A549 (cell line): ENCODE data around the gene CMIP. TPM values are rescaled to one million over a fixed set of nuclear protein-coding genes. Genes with fewer than 3 reads are reported as not detected.

Experiments
- CBX2 ChIP-seq: fragments of 200-600 bp; sonication (generic); IDR thresholded peaks from 2 replicates; pipeline ENCODE4 v1.6.1; 2016; ENCODE audit warnings: low read depth, mild to moderate bottlenecking, borderline replicate concordance
- CBX8 ChIP-seq: fragments of 200-600 bp; sonication (generic); IDR thresholded peaks from 2 replicates; pipeline ENCODE4 v1.6.1; 2016
- CEBPB ChIP-seq, 2 experiments: fragments of >200 bp in 1 of 2; sonication (Bioruptor Twin) in 1 of 2; formaldehyde crosslinking in 1 of 2; IDR thresholded peaks; 2 replicates each; pipeline ENCODE4 v1.6.1; 2012 to 2016
- CHD2 ChIP-seq: fragments of 150-350 bp; IDR thresholded peaks from 2 replicates; pipeline ENCODE4 v1.6.1; 2014; ENCODE audit warnings: low read length; ENCODE audit not compliant: partially characterized antibody
- CHD4 ChIP-seq: fragments of 200-600 bp; sonication (generic); IDR thresholded peaks from 2 replicates; pipeline ENCODE4 v1.6.1; 2016; ENCODE audit warnings: antibody characterized with exemption, mild to moderate bottlenecking, borderline replicate concordance
- EHF ChIP-seq: fragments of 250-450 bp; sonication (Bioruptor Pico); IDR thresholded peaks from 2 replicates; pipeline ENCODE4 v1.5.0; 2020; ENCODE audit warnings: mild to moderate bottlenecking
- EP300 ChIP-seq, 2 experiments: fragments of >200 bp; sonication (Bioruptor Twin); formaldehyde crosslinking; IDR thresholded peaks; 2 replicates in 1 of 2; 3 replicates in 1 of 2; pipeline ENCODE4 v1.6.1; 2016 to 2017
- ESRRA ChIP-seq: fragments of 150-350 bp; IDR thresholded peaks from 2 replicates; pipeline ENCODE4 v1.6.1; 2014; ENCODE audit warnings: mild to moderate bottlenecking, low read length, borderline replicate concordance
- FOSL2 ChIP-seq, 2 experiments: fragments of 450-650 bp in 1 of 2; fragments of >200 bp in 1 of 2; sonication (Bioruptor Twin) in 1 of 2; formaldehyde crosslinking; IDR thresholded peaks; 2 replicates each; pipeline versions ENCODE4 v1.5.0 to v1.6.1; 2016 to 2020; ENCODE audit warnings: mild to moderate bottlenecking in 1 of 2, moderate library complexity in 1 of 2
- GATA3 ChIP-seq: IDR thresholded peaks from 2 replicates; pipeline ENCODE4 v1.6.1; 2012; ENCODE audit warnings: borderline replicate concordance
- HDAC2 ChIP-seq: fragments of 200-600 bp; sonication (generic); IDR thresholded peaks from 2 replicates; pipeline ENCODE4 v1.6.1; 2016
- HOXA7 ChIP-seq: fragments of 250-450 bp; sonication (Bioruptor Pico); IDR thresholded peaks from 2 replicates; pipeline ENCODE4 v1.5.0; 2020; ENCODE audit warnings: mild to moderate bottlenecking, moderate library complexity
- HOXB13 ChIP-seq: fragments of 250-450 bp; sonication (Bioruptor Pico); IDR thresholded peaks from 2 replicates; pipeline ENCODE4 v1.5.0; 2020; ENCODE audit warnings: low read depth, mild to moderate bottlenecking, moderate library complexity
- HOXB5 ChIP-seq: fragments of 250-450 bp; sonication (Bioruptor Pico); IDR thresholded peaks from 2 replicates; pipeline ENCODE4 v1.5.0; 2020; ENCODE audit warnings: mild to moderate bottlenecking, moderate library complexity
- JUN ChIP-seq, 2 experiments: fragments of >200 bp; sonication (Bioruptor Twin); formaldehyde crosslinking; IDR thresholded peaks; 2 replicates in 1 of 2; 3 replicates in 1 of 2; pipeline ENCODE4 v1.6.1; 2016 to 2017
- JUNB ChIP-seq: fragments of >200 bp; sonication (Bioruptor Twin); formaldehyde crosslinking; IDR thresholded peaks from 2 replicates; pipeline ENCODE4 v1.6.1; 2016
- KDM5A ChIP-seq: fragments of 200-600 bp; sonication (generic); IDR thresholded peaks from 2 replicates; pipeline ENCODE4 v1.6.1; 2016; ENCODE audit warnings: antibody characterized with exemption, mild to moderate bottlenecking
- MAFK ChIP-seq: fragments of 450-650 bp; IDR thresholded peaks from 2 replicates; pipeline ENCODE4 v1.6.1; 2014; ENCODE audit not compliant: partially characterized antibody
- MAZ ChIP-seq: fragments of 150-350 bp; IDR thresholded peaks from 2 replicates; pipeline ENCODE4 v1.6.1; 2014; ENCODE audit warnings: antibody characterized with exemption, low read depth, low read length, borderline replicate concordance
- PHF8 ChIP-seq: fragments of 200-600 bp; sonication (generic); IDR thresholded peaks from 2 replicates; pipeline ENCODE4 v1.6.1; 2016; ENCODE audit warnings: low read depth, mild to moderate bottlenecking, antibody characterized with exemption, moderate library complexity, borderline replicate concordance
- POLR2A ChIP-seq: IDR thresholded peaks from 2 replicates; pipeline ENCODE4 v1.6.1; 2012; ENCODE audit warnings: mild to moderate bottlenecking, low read length
- RNF2 ChIP-seq: fragments of 200-600 bp; sonication (generic); IDR thresholded peaks from 2 replicates; pipeline ENCODE4 v1.6.1; 2016; ENCODE audit warnings: low read depth, mild to moderate bottlenecking, antibody characterized with exemption, moderate library complexity, borderline replicate concordance
- TFCP2L1 ChIP-seq: fragments of 250-450 bp; sonication (Bioruptor Pico); IDR thresholded peaks from 2 replicates; pipeline ENCODE4 v1.5.0; 2021; ENCODE audit warnings: mild to moderate bottlenecking
- ZNF302 ChIP-seq: fragments of 250-450 bp; sonication (Bioruptor Pico); IDR thresholded peaks from 2 replicates; pipeline ENCODE4 v1.9.0; 2021; ENCODE audit warnings: inconsistent platforms, mild to moderate bottlenecking, moderate library complexity
- ZSCAN20 ChIP-seq: fragments of 250-450 bp; sonication (Bioruptor Pico); IDR thresholded peaks from 2 replicates; pipeline ENCODE4 v1.8.0; 2022; ENCODE audit warnings: mild to moderate bottlenecking, moderate library complexity
- polyA plus RNA-seq, 4 experiments: library from polyadenylated mRNA; depleted of rRNA in 3 of 4; stranded (reverse); fragments of >200 nt; fragmentation: RNase III in 1 of 4; extraction: RNeasy Plus Mini Kit Qiagen cat#74134 plus additional on column Dnase treatment in 1 of 4; gene quantifications; 2 replicates in 3 of 4; 3 replicates in 1 of 4; pipeline ENCODE4 v1.2.3, GENCODE V29; 2011 to 2017
- TF ChIP-seq, protein P1 (sequence below): fragments of >200 bp; sonication (Bioruptor Twin); formaldehyde crosslinking; IDR thresholded peaks from 3 replicates; pipeline ENCODE4 v1.5.1; 2016
- TF ChIP-seq, protein P2 (sequence below): fragments of 200-600 bp; sonication (generic); IDR thresholded peaks from 2 replicates; pipeline ENCODE4 v1.6.1; 2016; ENCODE audit warnings: antibody characterized with exemption, mild to moderate bottlenecking, moderate library complexity
- TF ChIP-seq, protein P3 (sequence below): fragments of 150-350 bp; IDR thresholded peaks from 2 replicates; pipeline ENCODE4 v1.6.1; 2014; ENCODE audit warnings: low read depth, mild to moderate bottlenecking, low read length
- TF ChIP-seq, protein P4 (sequence below): fragments of >200 bp; sonication (Bioruptor Twin); formaldehyde crosslinking; IDR thresholded peaks from 2 replicates; pipeline ENCODE4 v1.6.1; 2016
- TF ChIP-seq, protein P5 (sequence below): fragments of 250-450 bp; sonication (Bioruptor Pico); IDR thresholded peaks from 2 replicates; pipeline ENCODE4 v1.5.0; 2020; ENCODE audit warnings: low read depth, mild to moderate bottlenecking, moderate library complexity
- TF ChIP-seq, protein P6 (sequence below): IDR thresholded peaks from 2 replicates; pipeline ENCODE4 v1.6.1; 2012
- TF ChIP-seq, protein P7 (sequence below): fragments of >200 bp; sonication (Bioruptor Twin); formaldehyde crosslinking; IDR thresholded peaks from 3 replicates; pipeline ENCODE4 v1.6.1; 2016

CMIP gene
- polyA plus RNA-seq, 2 of the 4 experiments (the other 2 are of a cell fraction), result 21.6 to 125 TPM

DNA sequence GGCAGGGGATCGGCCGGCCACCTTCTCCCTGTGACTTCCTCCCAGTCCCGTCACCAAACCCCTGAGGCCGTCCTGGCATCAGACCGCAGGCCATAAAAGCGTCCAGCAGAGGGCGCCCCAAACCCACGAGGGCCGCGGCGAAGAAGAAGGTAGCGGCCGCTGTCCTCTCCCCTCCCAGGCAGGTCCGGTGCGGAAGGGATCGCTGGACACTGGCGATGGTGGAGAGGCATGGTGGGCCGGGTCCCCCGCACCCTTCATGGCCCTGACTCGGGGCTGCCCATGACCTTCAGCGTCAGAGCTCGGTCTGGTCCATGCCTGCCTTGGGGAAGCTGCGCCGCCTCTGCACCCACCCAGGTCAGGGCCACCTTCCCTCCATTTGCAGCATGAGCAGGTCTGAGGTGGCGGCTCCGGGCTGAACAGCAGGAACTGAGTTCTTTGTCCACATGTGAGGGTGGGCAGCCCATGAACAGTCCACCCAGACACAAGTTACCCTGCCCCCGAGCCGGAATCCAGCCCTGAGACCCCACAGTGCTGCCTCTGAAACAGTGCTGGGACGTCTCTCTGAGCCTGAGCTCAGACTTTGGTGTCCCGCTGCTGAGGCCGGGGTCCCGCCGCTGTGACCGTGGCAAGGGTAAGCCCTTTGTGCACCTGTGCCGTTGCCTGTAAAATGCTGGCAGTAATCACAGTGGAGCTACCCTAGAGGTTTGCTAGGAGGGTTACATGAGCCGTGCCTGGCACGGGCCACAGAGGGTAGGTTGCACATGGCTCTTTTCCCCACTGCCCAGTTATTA lies 40.8 kb upstream of the CMIP start (continued):
- TF ChIP-seq, protein P1, sequence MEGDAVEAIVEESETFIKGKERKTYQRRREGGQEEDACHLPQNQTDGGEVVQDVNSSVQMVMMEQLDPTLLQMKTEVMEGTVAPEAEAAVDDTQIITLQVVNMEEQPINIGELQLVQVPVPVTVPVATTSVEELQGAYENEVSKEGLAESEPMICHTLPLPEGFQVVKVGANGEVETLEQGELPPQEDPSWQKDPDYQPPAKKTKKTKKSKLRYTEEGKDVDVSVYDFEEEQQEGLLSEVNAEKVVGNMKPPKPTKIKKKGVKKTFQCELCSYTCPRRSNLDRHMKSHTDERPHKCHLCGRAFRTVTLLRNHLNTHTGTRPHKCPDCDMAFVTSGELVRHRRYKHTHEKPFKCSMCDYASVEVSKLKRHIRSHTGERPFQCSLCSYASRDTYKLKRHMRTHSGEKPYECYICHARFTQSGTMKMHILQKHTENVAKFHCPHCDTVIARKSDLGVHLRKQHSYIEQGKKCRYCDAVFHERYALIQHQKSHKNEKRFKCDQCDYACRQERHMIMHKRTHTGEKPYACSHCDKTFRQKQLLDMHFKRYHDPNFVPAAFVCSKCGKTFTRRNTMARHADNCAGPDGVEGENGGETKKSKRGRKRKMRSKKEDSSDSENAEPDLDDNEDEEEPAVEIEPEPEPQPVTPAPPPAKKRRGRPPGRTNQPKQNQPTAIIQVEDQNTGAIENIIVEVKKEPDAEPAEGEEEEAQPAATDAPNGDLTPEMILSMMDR, result peak; percentile 89
- TF ChIP-seq HOXB5, result peak; percentile 84
- no peak for TF ChIP-seq CBX2
- TF ChIP-seq CHD2, result no peak
- TF ChIP-seq EHF, result peak; percentile 92
- no peak for TF ChIP-seq POLR2A
- no peak for TF ChIP-seq HDAC2
- TF ChIP-seq, protein P2, sequence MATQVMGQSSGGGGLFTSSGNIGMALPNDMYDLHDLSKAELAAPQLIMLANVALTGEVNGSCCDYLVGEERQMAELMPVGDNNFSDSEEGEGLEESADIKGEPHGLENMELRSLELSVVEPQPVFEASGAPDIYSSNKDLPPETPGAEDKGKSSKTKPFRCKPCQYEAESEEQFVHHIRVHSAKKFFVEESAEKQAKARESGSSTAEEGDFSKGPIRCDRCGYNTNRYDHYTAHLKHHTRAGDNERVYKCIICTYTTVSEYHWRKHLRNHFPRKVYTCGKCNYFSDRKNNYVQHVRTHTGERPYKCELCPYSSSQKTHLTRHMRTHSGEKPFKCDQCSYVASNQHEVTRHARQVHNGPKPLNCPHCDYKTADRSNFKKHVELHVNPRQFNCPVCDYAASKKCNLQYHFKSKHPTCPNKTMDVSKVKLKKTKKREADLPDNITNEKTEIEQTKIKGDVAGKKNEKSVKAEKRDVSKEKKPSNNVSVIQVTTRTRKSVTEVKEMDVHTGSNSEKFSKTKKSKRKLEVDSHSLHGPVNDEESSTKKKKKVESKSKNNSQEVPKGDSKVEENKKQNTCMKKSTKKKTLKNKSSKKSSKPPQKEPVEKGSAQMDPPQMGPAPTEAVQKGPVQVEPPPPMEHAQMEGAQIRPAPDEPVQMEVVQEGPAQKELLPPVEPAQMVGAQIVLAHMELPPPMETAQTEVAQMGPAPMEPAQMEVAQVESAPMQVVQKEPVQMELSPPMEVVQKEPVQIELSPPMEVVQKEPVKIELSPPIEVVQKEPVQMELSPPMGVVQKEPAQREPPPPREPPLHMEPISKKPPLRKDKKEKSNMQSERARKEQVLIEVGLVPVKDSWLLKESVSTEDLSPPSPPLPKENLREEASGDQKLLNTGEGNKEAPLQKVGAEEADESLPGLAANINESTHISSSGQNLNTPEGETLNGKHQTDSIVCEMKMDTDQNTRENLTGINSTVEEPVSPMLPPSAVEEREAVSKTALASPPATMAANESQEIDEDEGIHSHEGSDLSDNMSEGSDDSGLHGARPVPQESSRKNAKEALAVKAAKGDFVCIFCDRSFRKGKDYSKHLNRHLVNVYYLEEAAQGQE, result no peak
- TF ChIP-seq CEBPB (IDR thresholded peaks at IDR 0.05), result no peak
- no peak for TF ChIP-seq ESRRA
- peak; percentile 59; the same call in 1 of the 2 replicates for TF ChIP-seq TFCP2L1 (CRISPR knock-in tag)
- TF ChIP-seq HOXB13, result peak; percentile 98
- no peak for TF ChIP-seq KDM5A
- TF ChIP-seq, protein P3, sequence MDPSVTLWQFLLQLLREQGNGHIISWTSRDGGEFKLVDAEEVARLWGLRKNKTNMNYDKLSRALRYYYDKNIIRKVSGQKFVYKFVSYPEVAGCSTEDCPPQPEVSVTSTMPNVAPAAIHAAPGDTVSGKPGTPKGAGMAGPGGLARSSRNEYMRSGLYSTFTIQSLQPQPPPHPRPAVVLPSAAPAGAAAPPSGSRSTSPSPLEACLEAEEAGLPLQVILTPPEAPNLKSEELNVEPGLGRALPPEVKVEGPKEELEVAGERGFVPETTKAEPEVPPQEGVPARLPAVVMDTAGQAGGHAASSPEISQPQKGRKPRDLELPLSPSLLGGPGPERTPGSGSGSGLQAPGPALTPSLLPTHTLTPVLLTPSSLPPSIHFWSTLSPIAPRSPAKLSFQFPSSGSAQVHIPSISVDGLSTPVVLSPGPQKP, result no peak
- TF ChIP-seq, protein P4, sequence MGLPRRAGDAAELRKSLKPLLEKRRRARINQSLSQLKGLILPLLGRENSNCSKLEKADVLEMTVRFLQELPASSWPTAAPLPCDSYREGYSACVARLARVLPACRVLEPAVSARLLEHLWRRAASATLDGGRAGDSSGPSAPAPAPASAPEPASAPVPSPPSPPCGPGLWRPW, result no peak
- 0 out of 2 replicates have a peak, but pooled peaks have one; percentile 9 for TF ChIP-seq GATA3
- TF ChIP-seq, protein P5, sequence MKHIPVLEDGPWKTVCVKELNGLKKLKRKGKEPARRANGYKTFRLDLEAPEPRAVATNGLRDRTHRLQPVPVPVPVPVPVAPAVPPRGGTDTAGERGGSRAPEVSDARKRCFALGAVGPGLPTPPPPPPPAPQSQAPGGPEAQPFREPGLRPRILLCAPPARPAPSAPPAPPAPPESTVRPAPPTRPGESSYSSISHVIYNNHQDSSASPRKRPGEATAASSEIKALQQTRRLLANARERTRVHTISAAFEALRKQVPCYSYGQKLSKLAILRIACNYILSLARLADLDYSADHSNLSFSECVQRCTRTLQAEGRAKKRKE (CRISPR knock-in tag), result peak; percentile 84
- 0 out of 2 replicates have a peak, but pooled peaks have one; percentile 33 for TF ChIP-seq ZSCAN20
- no peak for TF ChIP-seq MAZ
- no peak for TF ChIP-seq MAFK
- TF ChIP-seq HOXA7 (CRISPR knock-in tag), result peak; percentile 82; the same call in 1 of the 2 replicates
- TF ChIP-seq EP300 (IDR thresholded peaks at IDR 0.05), result peak in 1 of 2 experiments; percentile 20; a peak in 1 of 5 replicates
- no peak for TF ChIP-seq JUNB
- TF ChIP-seq CHD4, result no peak
- peak in 1 of 2 experiments; percentile 69; a peak in 2 of 5 replicates for TF ChIP-seq JUN (IDR thresholded peaks at IDR 0.05)
- TF ChIP-seq CBX8, result no peak
- TF ChIP-seq, protein P6, sequence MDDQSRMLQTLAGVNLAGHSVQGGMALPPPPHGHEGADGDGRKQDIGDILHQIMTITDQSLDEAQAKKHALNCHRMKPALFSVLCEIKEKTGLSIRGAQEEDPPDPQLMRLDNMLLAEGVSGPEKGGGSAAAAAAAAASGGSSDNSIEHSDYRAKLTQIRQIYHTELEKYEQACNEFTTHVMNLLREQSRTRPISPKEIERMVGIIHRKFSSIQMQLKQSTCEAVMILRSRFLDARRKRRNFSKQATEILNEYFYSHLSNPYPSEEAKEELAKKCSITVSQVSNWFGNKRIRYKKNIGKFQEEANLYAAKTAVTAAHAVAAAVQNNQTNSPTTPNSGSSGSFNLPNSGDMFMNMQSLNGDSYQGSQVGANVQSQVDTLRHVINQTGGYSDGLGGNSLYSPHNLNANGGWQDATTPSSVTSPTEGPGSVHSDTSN, result no peak
- TF ChIP-seq, protein P7, sequence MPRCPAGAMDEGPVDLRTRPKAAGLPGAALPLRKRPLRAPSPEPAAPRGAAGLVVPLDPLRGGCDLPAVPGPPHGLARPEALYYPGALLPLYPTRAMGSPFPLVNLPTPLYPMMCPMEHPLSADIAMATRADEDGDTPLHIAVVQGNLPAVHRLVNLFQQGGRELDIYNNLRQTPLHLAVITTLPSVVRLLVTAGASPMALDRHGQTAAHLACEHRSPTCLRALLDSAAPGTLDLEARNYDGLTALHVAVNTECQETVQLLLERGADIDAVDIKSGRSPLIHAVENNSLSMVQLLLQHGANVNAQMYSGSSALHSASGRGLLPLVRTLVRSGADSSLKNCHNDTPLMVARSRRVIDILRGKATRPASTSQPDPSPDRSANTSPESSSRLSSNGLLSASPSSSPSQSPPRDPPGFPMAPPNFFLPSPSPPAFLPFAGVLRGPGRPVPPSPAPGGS, result no peak
- TF ChIP-seq ZNF302 (CRISPR knock-in tag), result peak; percentile 84; the same call in 1 of the 2 replicates
- no peak for TF ChIP-seq RNF2
- no peak for TF ChIP-seq FOSL2 (IDR thresholded peaks at IDR 0.05)
- no peak for TF ChIP-seq FOSL2 (CRISPR knock-in tag; IDR thresholded peaks at IDR 0.05)
- TF ChIP-seq PHF8, result no peak
